Astrocyte (in vitro differentiated cells and primary cell): ENCODE data around the gene SRGAP1. TPM values are rescaled to one million over a fixed set of nuclear protein-coding genes. Genes with fewer than 3 reads are reported as not detected.

Experiments
- DNase-seq: peaks from one replicate; pipeline ENCODE4 v3.0.0-alpha.2; 2010; ENCODE audit warnings: low read depth
- FAIRE-seq: peaks from 2 replicates; lab custom pipeline; 2011; peaks lifted over from hg19 to GRCh38; lab: Jason Lieb, UNC
- H2AFZ ChIP-seq: 2 replicates; pipeline ENCODE4 v1.6.0; 2012; ENCODE audit warnings: low read depth, low read length, inconsistent platforms
- H3K27ac ChIP-seq: 2 replicates; pipeline ENCODE4 v1.5.1; 2011; ENCODE audit warnings: low read depth, low read length, inconsistent platforms
- H3K27me3 ChIP-seq: 2 replicates; pipeline ENCODE4 v1.6.0; 2011; ENCODE audit warnings: low read length, inconsistent platforms; ENCODE audit not compliant: insufficient read depth
- H3K36me3 ChIP-seq: 2 replicates; pipeline ENCODE4 v1.5.1; 2011; ENCODE audit warnings: low read length, inconsistent platforms; ENCODE audit not compliant: insufficient read depth
- H3K4me1 ChIP-seq: 2 replicates; pipeline ENCODE4 v1.5.1; 2011; ENCODE audit warnings: low read length, inconsistent platforms; ENCODE audit not compliant: insufficient read depth
- H3K4me2 ChIP-seq: 2 replicates; pipeline ENCODE4 v1.6.0; 2012; ENCODE audit warnings: low read length, inconsistent platforms
- H3K4me3 ChIP-seq: 2 replicates; pipeline ENCODE4 v1.5.1; 2011; ENCODE audit warnings: low read depth, mild to moderate bottlenecking, low read length, inconsistent platforms; ENCODE audit not compliant: insufficient read depth
- H3K79me2 ChIP-seq: 2 replicates; pipeline ENCODE4 v1.6.0; 2012; ENCODE audit warnings: mild to moderate bottlenecking, low read length, inconsistent platforms; ENCODE audit not compliant: insufficient read depth
- H3K9ac ChIP-seq: 2 replicates; pipeline ENCODE4 v1.6.0; 2012; ENCODE audit warnings: mild to moderate bottlenecking, low read length, inconsistent platforms
- H3K9me3 ChIP-seq: 2 replicates; pipeline ENCODE4 v1.5.1; 2012; ENCODE audit warnings: low read depth, mild to moderate bottlenecking, low read length, inconsistent platforms; ENCODE audit not compliant: insufficient read depth
- H4K20me1 ChIP-seq: 2 replicates; pipeline ENCODE4 v1.6.0; 2012; ENCODE audit warnings: low read length, inconsistent platforms; ENCODE audit not compliant: insufficient read depth
- H3K27ac Mint-ChIP-seq: one replicate; pipeline ENCODE4 v1.8.0; 2021; ENCODE audit warnings: mild to moderate bottlenecking, mixed read lengths; ENCODE audit not compliant: unreplicated experiment
- H3K27me3 Mint-ChIP-seq: one replicate; pipeline ENCODE4 v1.8.0; 2021; ENCODE audit warnings: low read depth, mixed read lengths; ENCODE audit not compliant: unreplicated experiment
- H3K36me3 Mint-ChIP-seq: one replicate; pipeline ENCODE4 v1.8.0; 2021; ENCODE audit warnings: low read depth, mixed read lengths; ENCODE audit not compliant: unreplicated experiment
- H3K4me1 Mint-ChIP-seq: one replicate; pipeline ENCODE4 v1.8.0; 2021; ENCODE audit warnings: low read depth, mixed read lengths; ENCODE audit not compliant: unreplicated experiment
- H3K4me3 Mint-ChIP-seq: one replicate; pipeline ENCODE4 v1.8.0; 2021; ENCODE audit warnings: mild to moderate bottlenecking, moderate library complexity, mixed read lengths; ENCODE audit not compliant: unreplicated experiment
- H3K9me3 Mint-ChIP-seq: one replicate; pipeline ENCODE4 v1.8.0; 2021; ENCODE audit warnings: mild to moderate bottlenecking, mixed read lengths; ENCODE audit not compliant: unreplicated experiment
- EZH2 ChIP-seq: IDR thresholded peaks from 2 replicates; pipeline ENCODE4 v1.6.1; 2012; ENCODE audit warnings: mild to moderate bottlenecking, low read length, inconsistent platforms; ENCODE audit not compliant: insufficient read depth
- total RNA-seq: library from RNA; stranded (reverse); gene quantifications from 2 replicates; pipeline ENCODE4 v1.2.1, GENCODE V29; 2021
- TF ChIP-seq, protein P1 (sequence below): IDR thresholded peaks from 2 replicates; pipeline ENCODE4 v1.5.1; 2011; ENCODE audit warnings: low read depth, mild to moderate bottlenecking, inconsistent platforms, low read length, moderate library complexity; ENCODE audit not compliant: insufficient read depth

Gene SRGAP1
- total RNA-seq, 1 donor from 2014 or later = 15.2 TPM

DNA sequence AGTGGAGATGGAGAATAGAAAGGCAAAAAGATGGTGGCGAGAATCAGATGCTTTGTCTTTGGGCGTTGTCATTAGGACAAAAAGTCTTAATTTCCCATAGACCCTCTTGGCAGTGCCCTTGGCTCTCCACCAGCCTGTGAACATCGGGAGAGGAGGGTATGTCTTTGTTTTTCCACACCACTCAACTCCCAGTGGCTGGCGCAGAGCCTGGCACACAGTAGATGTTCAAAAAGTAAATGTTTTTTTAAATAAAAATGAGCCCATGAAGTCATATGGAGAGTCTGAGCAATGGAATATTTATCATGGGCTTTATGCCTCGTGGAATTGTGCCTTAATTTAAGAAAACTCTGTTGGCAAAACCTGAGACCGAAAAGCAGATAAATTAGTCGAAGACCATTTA lies 90.4 kb downstream of the SRGAP1 start:
- peaks cover 7% of the 10 kb centered on the region for H3K36me3 Mint-ChIP-seq
- FAIRE-seq (no peak), DNase-seq (no peak)
- Histone ChIP-seq H3K36me3 (no peaks in the 10 kb centered on the region), H3K27ac (no peak overlapping the region), H3K79me2 (peaks cover 38% of the 10 kb centered on the region), H2AFZ (no peak overlapping the region), H3K4me3 (no peak overlapping the region), H3K27me3 (no peaks in the 10 kb centered on the region), H3K9me3 (no peaks in the 10 kb centered on the region), H4K20me1 (peaks cover 9% of the 10 kb centered on the region), H3K4me2 (no peak overlapping the region), H3K4me1 (peaks cover 9% of the 10 kb centered on the region), H3K9ac (no peak overlapping the region)
- H3K9me3 Mint-ChIP-seq = no peaks in the 10 kb centered on the region
- no peak overlapping the region for H3K27ac Mint-ChIP-seq
- peaks cover 11% of the 10 kb centered on the region for H3K4me1 Mint-ChIP-seq
- no peaks in the 10 kb centered on the region for H3K27me3 Mint-ChIP-seq
- TF ChIP-seq, protein P1, sequence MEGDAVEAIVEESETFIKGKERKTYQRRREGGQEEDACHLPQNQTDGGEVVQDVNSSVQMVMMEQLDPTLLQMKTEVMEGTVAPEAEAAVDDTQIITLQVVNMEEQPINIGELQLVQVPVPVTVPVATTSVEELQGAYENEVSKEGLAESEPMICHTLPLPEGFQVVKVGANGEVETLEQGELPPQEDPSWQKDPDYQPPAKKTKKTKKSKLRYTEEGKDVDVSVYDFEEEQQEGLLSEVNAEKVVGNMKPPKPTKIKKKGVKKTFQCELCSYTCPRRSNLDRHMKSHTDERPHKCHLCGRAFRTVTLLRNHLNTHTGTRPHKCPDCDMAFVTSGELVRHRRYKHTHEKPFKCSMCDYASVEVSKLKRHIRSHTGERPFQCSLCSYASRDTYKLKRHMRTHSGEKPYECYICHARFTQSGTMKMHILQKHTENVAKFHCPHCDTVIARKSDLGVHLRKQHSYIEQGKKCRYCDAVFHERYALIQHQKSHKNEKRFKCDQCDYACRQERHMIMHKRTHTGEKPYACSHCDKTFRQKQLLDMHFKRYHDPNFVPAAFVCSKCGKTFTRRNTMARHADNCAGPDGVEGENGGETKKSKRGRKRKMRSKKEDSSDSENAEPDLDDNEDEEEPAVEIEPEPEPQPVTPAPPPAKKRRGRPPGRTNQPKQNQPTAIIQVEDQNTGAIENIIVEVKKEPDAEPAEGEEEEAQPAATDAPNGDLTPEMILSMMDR = no peak
- TF ChIP-seq EZH2 = no peak
- H3K4me3 Mint-ChIP-seq = no peak overlapping the region

DNA sequence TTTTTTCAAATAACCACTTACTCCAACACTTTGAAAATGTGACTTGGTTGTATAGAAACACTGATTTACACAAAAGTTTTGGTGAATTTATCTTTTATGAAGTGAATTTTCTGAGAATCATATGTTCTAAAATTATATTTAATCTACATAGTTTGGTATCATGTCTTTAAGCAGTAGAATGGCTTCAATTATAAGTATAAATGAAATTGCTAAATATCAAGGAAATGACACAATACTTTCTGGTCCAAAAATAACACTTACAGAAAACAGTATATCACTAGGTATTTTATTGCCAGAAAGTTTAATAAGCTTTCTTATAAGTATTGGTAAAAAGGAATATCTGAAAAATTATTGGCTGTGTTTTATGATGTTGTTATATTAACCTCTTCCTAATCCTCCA lies 90.9 kb downstream of the SRGAP1 start:
- no peak overlapping the region for H3K4me2 ChIP-seq

More for the DNA sequence above, 90.9 kb downstream of the SRGAP1 start:
- no peaks in the 10 kb centered on the region for H3K27me3 Mint-ChIP-seq
- no peak overlapping the region for H3K27ac Mint-ChIP-seq
- H3K9me3 Mint-ChIP-seq = no peaks in the 10 kb centered on the region
- no peaks in the 10 kb centered on the region for H3K36me3 ChIP-seq
- no peaks in the 10 kb centered on the region for H3K27me3 ChIP-seq
- H3K79me2 ChIP-seq = peaks cover 37% of the 10 kb centered on the region
- H3K9ac ChIP-seq = no peak overlapping the region
- peaks cover 13% of the 10 kb centered on the region for H3K4me1 Mint-ChIP-seq
- FAIRE-seq = no peak
- no peak for DNase-seq
- no peak overlapping the region for H3K4me3 ChIP-seq
- TF ChIP-seq, protein P1 = no peak
- no peak for TF ChIP-seq EZH2
- peaks cover 9% of the 10 kb centered on the region for H4K20me1 ChIP-seq
- H2AFZ ChIP-seq = no peak overlapping the region
- H3K36me3 Mint-ChIP-seq = peaks cover 7% of the 10 kb centered on the region
- no peak overlapping the region for H3K4me3 Mint-ChIP-seq
- H3K4me1 ChIP-seq = peaks cover 9% of the 10 kb centered on the region
- H3K27ac ChIP-seq = no peak overlapping the region
- no peaks in the 10 kb centered on the region for H3K9me3 ChIP-seq
